CD8-positive, alpha-beta memory T cell (primary cell): ENCODE data around the gene TMEM14C. TPM values are rescaled to one million over a fixed set of nuclear protein-coding genes. Genes with fewer than 3 reads are reported as not detected.

Experiments used
- CTCF ChIA-PET: fragments of 350-600 bp; sonication (Branson Sonifier 250); formaldehyde crosslinking; loops from one replicate; lab custom pipeline; 2021; ENCODE audit warnings: antibody characterized with exemption; lab: Charles Lee
- POLR2A ChIA-PET: fragments of 350-600 bp; sonication (Branson Sonifier 250); formaldehyde crosslinking; loops from one replicate; lab custom pipeline; 2021; ENCODE audit warnings: antibody characterized with exemption; lab: Charles Lee
- DNase-seq, 5 donors: peaks; one replicate each; pipeline versions ENCODE4 v3.0.0 to v3.0.0-alpha.2; 2020 to 2022; ENCODE audit warnings: mixed read lengths in 1 of 5
- H3K27ac ChIP-seq: one replicate; pipeline ENCODE4 v1.7.0; 2013; ENCODE audit warnings: low read depth, mild to moderate bottlenecking, low read length, moderate library complexity
- H3K27me3 ChIP-seq: 2 replicates; pipeline ENCODE4 v1.7.0; 2013; ENCODE audit warnings: low read length, mild to moderate bottlenecking; ENCODE audit not compliant: insufficient read depth, poor library complexity, severe bottlenecking
- H3K36me3 ChIP-seq: 2 replicates; pipeline ENCODE4 v1.7.0; 2013; ENCODE audit warnings: mild to moderate bottlenecking, low read length, moderate library complexity; ENCODE audit not compliant: insufficient read depth
- H3K4me1 ChIP-seq: 2 replicates; pipeline ENCODE4 v1.7.0; 2013; ENCODE audit warnings: mild to moderate bottlenecking, low read length, moderate library complexity; ENCODE audit not compliant: insufficient read depth
- H3K4me3 ChIP-seq: 2 replicates; pipeline ENCODE4 v1.7.0; 2013; ENCODE audit warnings: mild to moderate bottlenecking, low read length
- H3K9me3 ChIP-seq: 2 replicates; pipeline ENCODE4 v1.7.0; 2013; ENCODE audit warnings: mild to moderate bottlenecking, low read length
- H3K27ac Mint-ChIP-seq, 8 donors: one replicate each; pipeline ENCODE4 v1.8.0; 2020 to 2021; ENCODE audit warnings: mixed read lengths in 8 of 8, mild to moderate bottlenecking in 6 of 8, inconsistent platforms in 3 of 8, moderate library complexity in 3 of 8
- H3K27me3 Mint-ChIP-seq, 2 donors: one replicate each; pipeline ENCODE4 v1.8.0; 2020 to 2021; ENCODE audit warnings: mixed read lengths in 2 of 2, mild to moderate bottlenecking in 1 of 2, moderate library complexity in 1 of 2
- H3K36me3 Mint-ChIP-seq, 3 donors: one replicate each; pipeline ENCODE4 v1.8.0; 2020 to 2021; ENCODE audit warnings: mixed read lengths in 3 of 3, inconsistent platforms in 1 of 3, mild to moderate bottlenecking in 1 of 3
- H3K4me1 Mint-ChIP-seq, 3 donors: one replicate each; pipeline ENCODE4 v1.8.0; 2020 to 2021; ENCODE audit warnings: mixed read lengths in 3 of 3, inconsistent platforms in 1 of 3, mild to moderate bottlenecking in 1 of 3
- H3K4me3 Mint-ChIP-seq, 7 donors: one replicate each; pipeline ENCODE4 v1.8.0; 2020 to 2021; ENCODE audit warnings: mixed read lengths in 7 of 7, mild to moderate bottlenecking in 6 of 7, moderate library complexity in 4 of 7, inconsistent platforms in 2 of 7
- H3K9me3 Mint-ChIP-seq, 5 donors: one replicate each; pipeline ENCODE4 v1.8.0; 2020 to 2022; ENCODE audit warnings: mixed read lengths in 5 of 5, mild to moderate bottlenecking in 3 of 5, moderate library complexity in 2 of 5, inconsistent platforms in 1 of 5
- polyA plus RNA-seq: library from polyadenylated mRNA; unstranded; fragments of 300-500 nt; fragmentation: Illumina TruSeq; gene quantifications from one replicate; pipeline ENCODE4 v1.2.3, GENCODE V29; 2021
- total RNA-seq, 2 experiments: library from RNA; stranded (reverse); gene quantifications; one replicate each; pipeline ENCODE4 v1.2.3, GENCODE V29; 2021

TMEM14C gene
- total RNA-seq (10 to 100 TPM; 62.8 to 68.0 TPM), polyA plus RNA-seq (79.8 TPM)

- H3K4me1 ChIP-seq = peaks cover 35% of the 10 kb centered on the region
- CTCF ChIA-PET = interaction anchor here (1.3 to 3.1 kb wide), 2 partner anchors 20 to 28 kb away, joined by 3 to 11 read pairs; partner anchors contain the start of genes C6orf52 and PAK1IP1
- POLR2A ChIA-PET = interaction anchor here (1.0 kb wide), 1 partner anchor 28 kb away, joined by 5 read pairs; the partner anchor contains the start of genes C6orf52 and PAK1IP1
Measured at GRCh38 chr6:10722820-10723566, at the start of gene TMEM14C. TMEM14C (plus strand) TSS chr6:10723070; CDS start chr6:10724614, 1,544 bp downstream.

DNA sequence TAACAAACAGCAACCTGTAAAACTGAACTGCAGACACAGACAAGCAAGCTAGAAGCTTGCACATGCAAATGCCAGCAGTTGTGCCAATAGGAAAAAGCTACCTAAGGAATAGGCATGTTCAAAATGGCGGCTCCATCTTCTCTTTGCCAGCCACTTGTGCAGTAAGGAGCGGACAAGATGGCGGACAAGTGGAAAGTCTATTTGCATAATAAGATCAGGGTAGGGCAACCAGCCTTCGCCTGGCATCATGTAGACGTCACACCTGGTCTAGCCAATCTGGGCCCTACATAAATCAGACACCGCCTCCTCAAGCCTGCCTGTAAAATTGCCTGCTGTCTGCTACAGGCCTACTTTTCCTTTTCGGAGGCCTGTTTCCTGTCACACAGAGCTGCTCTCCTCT is 46.5 kb upstream of the TMEM14C start:
- Mint-ChIP-seq H3K36me3 (no peaks in the 10 kb centered on the region), H3K27me3 (peaks cover 0 to 5% of the 10 kb centered on the region in 2 donors), H3K27ac (no peak overlapping the region), H3K9me3 (no peaks in the 10 kb centered on the region), H3K4me1 (no peaks in the 10 kb centered on the region), H3K4me3 (no peak overlapping the region)
- H3K4me1 ChIP-seq = no peaks in the 10 kb centered on the region
- no peaks in the 10 kb centered on the region for H3K9me3 ChIP-seq
- H3K27ac ChIP-seq = no peak overlapping the region
- no peaks in the 10 kb centered on the region for H3K27me3 ChIP-seq
- H3K4me3 ChIP-seq = no peak overlapping the region
- no peaks in the 10 kb centered on the region for H3K36me3 ChIP-seq
- no peak for DNase-seq
- CTCF ChIA-PET = no interaction called here
- POLR2A ChIA-PET = no interaction called here

More at GRCh38 chr6:10722820-10723566, at the start of gene TMEM14C:
- H3K27me3 ChIP-seq = no peaks in the 10 kb centered on the region
- peaks cover 58 to 86% (median 80%) of the 10 kb centered on the region in 3 donors for H3K4me1 Mint-ChIP-seq
- H3K27ac Mint-ChIP-seq = peak within 1 kb of the TSS; percentile 81 to 98 (median 95)
- peak within 1 kb of the TSS; percentile 83 for H3K4me3 ChIP-seq
- H3K36me3 ChIP-seq = no peaks in the 10 kb centered on the region
- no peaks in the 10 kb centered on the region for H3K9me3 ChIP-seq
- H3K9me3 Mint-ChIP-seq = peaks cover 0 to 3% (median 0%) of the 10 kb centered on the region in 5 donors
- H3K27me3 Mint-ChIP-seq = no peaks in the 10 kb centered on the region
- peaks cover 0 to 22% (median 3%) of the 10 kb centered on the region in 3 donors for H3K36me3 Mint-ChIP-seq
- H3K27ac ChIP-seq = peak within 1 kb of the TSS; percentile 84
- H3K4me3 Mint-ChIP-seq = peak within 1 kb of the TSS; percentile 85 to 97 (median 94)
- DNase-seq = peak; percentile 63 to 81 (median 72)

DNA sequence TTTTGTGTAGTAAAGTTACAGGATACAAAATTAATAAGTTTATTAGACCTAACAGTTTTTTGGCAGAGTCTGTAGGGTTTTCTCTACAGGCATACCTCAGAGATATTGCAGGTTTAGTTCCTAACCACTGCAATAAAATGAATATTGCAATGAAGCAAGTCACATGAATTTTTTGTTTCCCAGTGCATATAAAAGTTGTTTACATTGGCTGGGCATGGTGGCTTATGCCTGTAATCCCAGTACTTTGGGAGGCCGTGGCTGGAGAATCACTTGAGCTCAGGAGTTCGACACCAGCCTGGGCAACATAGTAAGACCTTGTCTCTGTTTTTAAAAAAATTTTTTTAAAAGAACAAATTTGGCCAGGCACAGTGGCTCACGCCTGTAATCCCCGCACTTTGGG is 44.4 kb upstream of the TMEM14C start:
- Mint-ChIP-seq H3K27me3 (peaks cover 0 to 5% of the 10 kb centered on the region in 2 donors), H3K36me3 (no peaks in the 10 kb centered on the region), H3K4me3 (no peak overlapping the region), H3K4me1 (peaks cover 11 to 19% (median 16%) of the 10 kb centered on the region in 3 donors), H3K27ac (peak overlapping the region in 1 of 8 donors; percentile 63), H3K9me3 (no peaks in the 10 kb centered on the region)
- no peaks in the 10 kb centered on the region for H3K4me1 ChIP-seq
- H3K36me3 ChIP-seq = no peaks in the 10 kb centered on the region
- DNase-seq = no peak
- ChIA-PET POLR2A (no interaction called here), CTCF (no interaction called here)
- H3K4me3 ChIP-seq = no peak overlapping the region
- H3K27ac ChIP-seq = no peak overlapping the region
- no peaks in the 10 kb centered on the region for H3K9me3 ChIP-seq
- no peaks in the 10 kb centered on the region for H3K27me3 ChIP-seq

DNA sequence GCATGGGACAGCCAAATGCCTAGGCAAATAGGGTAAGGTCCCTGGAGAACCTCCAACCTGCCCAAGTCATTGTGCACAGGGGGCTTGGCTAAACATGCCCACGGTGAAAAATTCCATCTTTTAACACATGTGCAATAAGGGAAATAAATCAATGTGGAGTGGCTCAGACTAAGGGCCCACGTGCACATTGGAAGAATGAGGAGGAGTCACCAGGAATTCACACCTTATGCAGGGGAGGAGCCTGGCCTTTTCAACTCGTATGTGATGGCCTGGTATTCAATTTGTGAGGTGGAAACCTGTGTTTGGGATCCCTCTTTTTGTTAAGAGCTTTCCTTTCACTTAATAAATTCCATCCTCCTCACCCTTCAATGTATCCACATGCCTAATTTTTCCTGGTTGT is 41.1 kb upstream of the TMEM14C start:
- Mint-ChIP-seq H3K9me3 (no peaks in the 10 kb centered on the region), H3K36me3 (no peaks in the 10 kb centered on the region), H3K4me1 (peaks cover 29 to 44% (median 38%) of the 10 kb centered on the region in 3 donors), H3K4me3 (no peak overlapping the region), H3K27ac (no peak overlapping the region), H3K27me3 (peaks cover 6 to 18% of the 10 kb centered on the region in 2 donors)
- Histone ChIP-seq H3K4me3 (no peak overlapping the region), H3K4me1 (no peaks in the 10 kb centered on the region), H3K36me3 (no peaks in the 10 kb centered on the region), H3K27ac (no peak overlapping the region), H3K27me3 (no peaks in the 10 kb centered on the region), H3K9me3 (no peaks in the 10 kb centered on the region)
- POLR2A ChIA-PET = no interaction called here
- DNase-seq = no peak
- CTCF ChIA-PET = no interaction called here

- Mint-ChIP-seq H3K27ac (peak overlapping the region in 7 of 8 donors; percentile 14 to 80 (median 69)), H3K27me3 (peaks cover 6 to 18% of the 10 kb centered on the region in 2 donors), H3K9me3 (no peaks in the 10 kb centered on the region), H3K36me3 (no peaks in the 10 kb centered on the region), H3K4me1 (peaks cover 29 to 44% (median 38%) of the 10 kb centered on the region in 3 donors), H3K4me3 (no peak overlapping the region)
- no peak for DNase-seq
- ChIA-PET CTCF (no interaction called here), POLR2A (interaction anchor here (0.9 kb wide), 1 partner anchor 12 kb away, joined by 3 read pairs; the partner anchor contains the start of genes C6orf52 and PAK1IP1)
- no peaks in the 10 kb centered on the region for H3K4me1 ChIP-seq
- no peak overlapping the region for H3K27ac ChIP-seq
- no peak overlapping the region for H3K4me3 ChIP-seq
- no peaks in the 10 kb centered on the region for H3K9me3 ChIP-seq
- no peaks in the 10 kb centered on the region for H3K36me3 ChIP-seq
- H3K27me3 ChIP-seq = no peaks in the 10 kb centered on the region
Measured at GRCh38 chr6:10682355-10682988, 40.4 kb upstream of the TMEM14C start.

- no peak overlapping the region for H3K4me3 Mint-ChIP-seq
Measured at GRCh38 chr6:10684618-10685017, 38.3 kb upstream of the TMEM14C start.

GRCh38 chr6:10685092-10685915 is 37.6 kb upstream of the TMEM14C start:
- no peaks in the 10 kb centered on the region for H3K36me3 ChIP-seq
- H3K4me3 Mint-ChIP-seq = peak overlapping the region in 1 of 7 donors; percentile 23
- no peak for DNase-seq
- no peaks in the 10 kb centered on the region for H3K9me3 ChIP-seq
- POLR2A ChIA-PET = no interaction called here
- H3K27me3 ChIP-seq = no peaks in the 10 kb centered on the region
- peaks cover 6 to 19% of the 10 kb centered on the region in 2 donors for H3K27me3 Mint-ChIP-seq
- H3K4me1 ChIP-seq = no peaks in the 10 kb centered on the region
- peaks cover 29 to 44% (median 38%) of the 10 kb centered on the region in 3 donors for H3K4me1 Mint-ChIP-seq
- H3K4me3 ChIP-seq = no peak overlapping the region
- CTCF ChIA-PET = no interaction called here
- no peak overlapping the region for H3K27ac ChIP-seq
- H3K36me3 Mint-ChIP-seq = no peaks in the 10 kb centered on the region
- H3K9me3 Mint-ChIP-seq = no peaks in the 10 kb centered on the region
- H3K27ac Mint-ChIP-seq = no peak overlapping the region

More at GRCh38 chr6:10684618-10685017, 38.3 kb upstream of the TMEM14C start:
- Histone ChIP-seq H3K27me3 (no peaks in the 10 kb centered on the region), H3K4me3 (no peak overlapping the region), H3K9me3 (no peaks in the 10 kb centered on the region), H3K36me3 (no peaks in the 10 kb centered on the region), H3K4me1 (no peaks in the 10 kb centered on the region), H3K27ac (no peak overlapping the region)
- H3K4me1 Mint-ChIP-seq = peaks cover 29 to 44% (median 38%) of the 10 kb centered on the region in 3 donors
- no peaks in the 10 kb centered on the region for H3K36me3 Mint-ChIP-seq
- H3K27ac Mint-ChIP-seq = peak overlapping the region in 4 of 8 donors; percentile 19 to 66 (median 55)
- no peaks in the 10 kb centered on the region for H3K9me3 Mint-ChIP-seq
- ChIA-PET POLR2A (no interaction called here), CTCF (no interaction called here)
- peaks cover 6 to 19% of the 10 kb centered on the region in 2 donors for H3K27me3 Mint-ChIP-seq
- DNase-seq = no peak
